ENCODE data around the gene RIPOR3. TPM values are rescaled to one million over a fixed set of nuclear protein-coding genes. Genes with fewer than 3 reads are reported as not detected.
"Not testable (repeated sequence)": the region's sequence is repeated elsewhere in the genome, so short reads cannot be mapped to it uniquely, and the experiment has no call there.

RIPOR3 gene
- total RNA-seq, 2 donors from 2014 or later: 0.46 to 1.4 TPM

DNA sequence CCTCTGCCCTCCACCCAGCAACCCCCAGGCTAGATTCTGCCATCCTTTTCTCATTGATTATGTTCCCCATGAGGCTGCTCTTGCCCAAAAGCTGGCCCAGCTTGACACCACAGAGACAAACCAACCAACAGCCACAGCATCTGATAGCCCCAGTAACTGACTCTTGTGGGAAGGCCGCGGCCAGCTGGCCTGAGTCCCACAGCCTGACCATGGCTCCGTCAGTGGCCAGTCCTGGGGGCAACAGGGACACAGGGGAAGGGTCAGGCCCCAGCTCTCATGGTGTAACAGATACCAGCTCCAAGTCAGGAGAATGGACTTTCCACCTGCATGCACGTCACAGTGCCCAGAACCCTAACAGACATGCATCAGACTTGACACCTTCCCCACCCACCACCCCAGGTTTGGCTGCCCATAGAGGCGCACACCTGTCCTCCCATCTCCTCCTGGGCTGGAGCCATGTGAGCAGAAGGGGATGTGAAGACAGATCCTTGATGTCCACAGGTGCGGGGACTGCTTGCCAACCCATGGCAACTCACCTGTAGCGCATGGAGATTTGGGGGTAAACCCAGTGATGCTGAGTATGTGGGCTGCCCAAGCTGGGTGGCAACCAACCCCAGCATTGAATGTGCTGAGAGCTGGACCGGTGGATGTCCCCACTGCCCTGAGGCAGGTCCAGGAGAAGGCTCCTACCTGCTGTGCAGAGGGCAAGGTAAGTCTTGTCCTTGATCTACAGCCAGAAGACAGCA is 18.8 kb downstream of the RIPOR3 start:
- H3K27me3 ChIP-seq (ENCODE audit: control insufficient read depth, insufficient read depth, low read length, poor library complexity, severe bottlenecking): no peaks in the 10 kb centered on the region
- H3K27ac ChIP-seq (ENCODE audit: low read depth, low read length): no peak overlapping the region
- no peaks in the 10 kb centered on the region for H3K9me3 ChIP-seq (ENCODE audit: control insufficient read depth, low read length)
- peaks cover 6% of the 10 kb centered on the region for H3K4me1 Mint-ChIP-seq
- WGBS, 2 experiments (ENCODE audit: insufficient coverage in 1 of 2, insufficient read length in 1 of 2): 94 to 97% methylated on average over 5 to 8 of the region's 8 CpGs
- H3K4me1 ChIP-seq (ENCODE audit: control insufficient read depth, insufficient read depth, low read length): no peaks in the 10 kb centered on the region
- TF ChIP-seq, protein P1, sequence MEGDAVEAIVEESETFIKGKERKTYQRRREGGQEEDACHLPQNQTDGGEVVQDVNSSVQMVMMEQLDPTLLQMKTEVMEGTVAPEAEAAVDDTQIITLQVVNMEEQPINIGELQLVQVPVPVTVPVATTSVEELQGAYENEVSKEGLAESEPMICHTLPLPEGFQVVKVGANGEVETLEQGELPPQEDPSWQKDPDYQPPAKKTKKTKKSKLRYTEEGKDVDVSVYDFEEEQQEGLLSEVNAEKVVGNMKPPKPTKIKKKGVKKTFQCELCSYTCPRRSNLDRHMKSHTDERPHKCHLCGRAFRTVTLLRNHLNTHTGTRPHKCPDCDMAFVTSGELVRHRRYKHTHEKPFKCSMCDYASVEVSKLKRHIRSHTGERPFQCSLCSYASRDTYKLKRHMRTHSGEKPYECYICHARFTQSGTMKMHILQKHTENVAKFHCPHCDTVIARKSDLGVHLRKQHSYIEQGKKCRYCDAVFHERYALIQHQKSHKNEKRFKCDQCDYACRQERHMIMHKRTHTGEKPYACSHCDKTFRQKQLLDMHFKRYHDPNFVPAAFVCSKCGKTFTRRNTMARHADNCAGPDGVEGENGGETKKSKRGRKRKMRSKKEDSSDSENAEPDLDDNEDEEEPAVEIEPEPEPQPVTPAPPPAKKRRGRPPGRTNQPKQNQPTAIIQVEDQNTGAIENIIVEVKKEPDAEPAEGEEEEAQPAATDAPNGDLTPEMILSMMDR (conservative IDR thresholded peaks at IDR 0.05): no peak
- H3K4me3 Mint-ChIP-seq: no peak overlapping the region
- no peaks in the 10 kb centered on the region for H3K9me3 Mint-ChIP-seq
- H3K9ac ChIP-seq (ENCODE audit: extremely low read depth, low read length, poor library complexity, severe bottlenecking): no peak overlapping the region
- H3K36me3 Mint-ChIP-seq (ENCODE audit: low read depth): no peaks in the 10 kb centered on the region
- H3K27ac Mint-ChIP-seq: no peak overlapping the region
- no peaks in the 10 kb centered on the region for H3K27me3 Mint-ChIP-seq (ENCODE audit: insufficient read depth)
- no peak for DNase-seq
- H3K36me3 ChIP-seq (ENCODE audit: control insufficient read depth, insufficient read depth, low read length): no peaks in the 10 kb centered on the region
- no peak overlapping the region for H3K4me3 ChIP-seq (ENCODE audit: low read length)

- H3K9me3 Mint-ChIP-seq: no peaks in the 10 kb centered on the region
- H3K4me1 Mint-ChIP-seq: peaks cover 10% of the 10 kb centered on the region
- no peaks in the 10 kb centered on the region for H3K36me3 Mint-ChIP-seq (ENCODE audit: low read depth)
- H3K27ac Mint-ChIP-seq: no peak overlapping the region
- no peak overlapping the region for H3K27ac ChIP-seq (ENCODE audit: low read depth, low read length)
- H3K27me3 ChIP-seq (ENCODE audit: control insufficient read depth, insufficient read depth, low read length, poor library complexity, severe bottlenecking): no peaks in the 10 kb centered on the region
- TF ChIP-seq, protein P1 (conservative IDR thresholded peaks at IDR 0.05): no peak
- no peak overlapping the region for H3K4me3 Mint-ChIP-seq
- H3K4me3 ChIP-seq (ENCODE audit: low read length): no peak overlapping the region
- DNase-seq: no peak
- no peak overlapping the region for H3K9ac ChIP-seq (ENCODE audit: extremely low read depth, low read length, poor library complexity, severe bottlenecking)
- H3K4me1 ChIP-seq (ENCODE audit: control insufficient read depth, insufficient read depth, low read length): no peaks in the 10 kb centered on the region
- no peaks in the 10 kb centered on the region for H3K36me3 ChIP-seq (ENCODE audit: control insufficient read depth, insufficient read depth, low read length)
- no peaks in the 10 kb centered on the region for H3K27me3 Mint-ChIP-seq (ENCODE audit: insufficient read depth)
- no peaks in the 10 kb centered on the region for H3K9me3 ChIP-seq (ENCODE audit: control insufficient read depth, low read length)
- 90 to 98% methylated on average over 3 of the region's 3 CpGs for WGBS, 2 experiments (ENCODE audit: insufficient coverage in 1 of 2, insufficient read length in 1 of 2)
Measured at GRCh38 chr20:50671626-50672025, 19.7 kb downstream of the RIPOR3 start.

DNA sequence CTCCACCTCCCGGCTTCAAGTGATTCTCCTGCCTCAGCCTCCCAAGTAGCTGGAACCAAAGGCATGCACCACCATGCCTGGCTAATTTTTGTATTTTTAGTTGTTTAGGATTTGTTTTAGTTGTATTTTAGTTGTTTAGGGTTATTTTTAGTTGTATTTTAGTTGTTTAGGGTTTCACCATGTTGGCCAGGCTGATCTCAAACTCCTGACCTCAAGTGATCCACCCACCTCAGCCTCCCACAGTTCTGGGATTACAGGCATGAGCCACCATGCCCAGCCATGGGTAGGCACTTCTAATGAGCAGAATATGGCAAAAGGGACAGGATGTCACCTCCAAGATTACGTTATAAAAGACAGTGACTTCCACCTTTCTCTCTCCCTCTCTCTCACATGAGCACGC is 20.3 kb downstream of the RIPOR3 start:
- H3K27ac Mint-ChIP-seq; H3K4me1 ChIP-seq (ENCODE audit: control insufficient read depth, insufficient read depth, low read length); DNase-seq; H3K9ac ChIP-seq (ENCODE audit: extremely low read depth, low read length, poor library complexity, severe bottlenecking); H3K9me3 Mint-ChIP-seq; H3K27me3 ChIP-seq (ENCODE audit: control insufficient read depth, insufficient read depth, low read length, poor library complexity, severe bottlenecking); H3K4me3 Mint-ChIP-seq; H3K9me3 ChIP-seq (ENCODE audit: control insufficient read depth, low read length); H3K27me3 Mint-ChIP-seq (ENCODE audit: insufficient read depth); H3K27ac ChIP-seq (ENCODE audit: low read depth, low read length); H3K4me3 ChIP-seq (ENCODE audit: low read length); H3K36me3 Mint-ChIP-seq (ENCODE audit: low read depth); H3K36me3 ChIP-seq (ENCODE audit: control insufficient read depth, insufficient read depth, low read length): not testable (repeated sequence)
- H3K4me1 Mint-ChIP-seq: peaks cover 11% of the 10 kb centered on the region
- 62% methylated on average over 3 of the region's 3 CpGs; no CpG with 5 or more reads in 1 of the 2 experiments for WGBS, 2 experiments (ENCODE audit: insufficient coverage in 1 of 2, insufficient read length in 1 of 2)
